Upper lobe of right lung (tissue), 1 donor: ENCODE measurements around the gene RAD18. TPM values are rescaled to one million over a fixed set of nuclear protein-coding genes. Genes with fewer than 3 reads are reported as not detected.

Experiments used
- ATAC-seq: fragments of 200-7000 bp; cut with Tn5 transposase; one replicate; pipeline ENCODE4 v1.9.1; 2020; ENCODE audit warnings: mild to moderate bottlenecking, moderate library complexity
- DNase-seq: peaks from one replicate; pipeline ENCODE4 v3.0.0-alpha.2; 2020
- H3K27ac ChIP-seq: fragments of 200-600 bp; one replicate; pipeline ENCODE4 v1.8.0; 2022
- H3K27me3 ChIP-seq: fragments of 200-600 bp; one replicate; pipeline ENCODE4 v1.8.0; 2022; ENCODE audit warnings: mild to moderate bottlenecking
- H3K36me3 ChIP-seq: fragments of 200-600 bp; one replicate; pipeline ENCODE4 v1.8.0; 2022
- H3K4me1 ChIP-seq: fragments of 200-600 bp; one replicate; pipeline ENCODE4 v1.8.0; 2022
- H3K4me3 ChIP-seq: fragments of 200-600 bp; one replicate; pipeline ENCODE4 v1.8.0; 2022; ENCODE audit warnings: mild to moderate bottlenecking
- H3K9me3 ChIP-seq: fragments of 200-600 bp; one replicate; pipeline ENCODE4 v1.8.0; 2022
- CTCF ChIP-seq: fragments of 200-600 bp; IDR thresholded peaks from one replicate; pipeline ENCODE4 v1.8.0; 2022; ENCODE audit warnings: antibody characterized with exemption
- intact Hi-C: fragments of 100-400 bp; cut with DNase I; formaldehyde crosslinking; loops from one replicate; pipeline ENCODE4 v1.11.0; 2022
- total RNA-seq: library from RNA; stranded (reverse); fragmentation: NEBNext Ultra II Directional; extraction: Animal tissue kit (Norgen Biotek cat#: 25700); gene quantifications from one replicate; pipeline ENCODE4 v1.2.1, GENCODE V29; 2021
- donor health status: DM: no; HTN: yes; CAD: no; lungs with severe emphysema.

The RAD18 gene
- total RNA-seq, 1 donor from 2014 or later = 15.0 TPM

- no peak overlapping the region for H3K4me3 ChIP-seq
- DNase-seq = no peak
- no peak overlapping the region for H3K27ac ChIP-seq
- intact Hi-C loops = loop anchor here (5.0 kb wide), 1 partner anchor 317 kb away; no protein-coding TSS in a partner anchor
- no peaks in the 10 kb centered on the region for H3K27me3 ChIP-seq
- no peak for TF ChIP-seq CTCF
- no peaks in the 10 kb centered on the region for H3K36me3 ChIP-seq
- H3K9me3 ChIP-seq = no peaks in the 10 kb centered on the region
- ATAC-seq = no peak
- H3K4me1 ChIP-seq = peaks cover 4% of the 10 kb centered on the region
These were observed 22.1 kb upstream of the RAD18 start for GRCh38 chr3:8985411-8985831.

GRCh38 chr3:8984526-8984925, 21.3 kb upstream of the RAD18 start:
- TF ChIP-seq CTCF = no peak

GRCh38 chr3:8984081-8984480, 20.8 kb upstream of the RAD18 start:
- Histone ChIP-seq H3K27me3 (no peaks in the 10 kb centered on the region), H3K27ac (no peak overlapping the region), H3K36me3 (no peaks in the 10 kb centered on the region), H3K9me3 (no peaks in the 10 kb centered on the region), H3K4me3 (no peak overlapping the region), H3K4me1 (peaks cover 4% of the 10 kb centered on the region)
- ATAC-seq (no peak), DNase-seq (no peak)
- no peak for TF ChIP-seq CTCF
- intact Hi-C loops = no loop called here

More at GRCh38 chr3:8984526-8984925, 21.3 kb upstream of the RAD18 start:
- Histone ChIP-seq H3K27ac (no peak overlapping the region), H3K4me3 (no peak overlapping the region), H3K9me3 (no peaks in the 10 kb centered on the region), H3K36me3 (no peaks in the 10 kb centered on the region), H3K27me3 (no peaks in the 10 kb centered on the region), H3K4me1 (peaks cover 4% of the 10 kb centered on the region)
- no peak for ATAC-seq
- no peak for DNase-seq
- intact Hi-C loops = no loop called here

GRCh38 chr3:8983591-8983990, 20.3 kb upstream of the RAD18 start:
- Histone ChIP-seq H3K27ac (no peak overlapping the region), H3K4me1 (peaks cover 4% of the 10 kb centered on the region), H3K27me3 (no peaks in the 10 kb centered on the region), H3K9me3 (no peaks in the 10 kb centered on the region), H3K4me3 (no peak overlapping the region), H3K36me3 (no peaks in the 10 kb centered on the region)
- ATAC-seq (no peak), DNase-seq (no peak)
- intact Hi-C loops = no loop called here
- TF ChIP-seq CTCF = no peak

- intact Hi-C loops = no loop called here
- H3K27ac ChIP-seq = no peak overlapping the region
These were observed 19.8 kb upstream of the RAD18 start for GRCh38 chr3:8983026-8983425.

More at GRCh38 chr3:8983026-8983425, 19.8 kb upstream of the RAD18 start:
- no peak overlapping the region for H3K4me3 ChIP-seq
- peaks cover 4% of the 10 kb centered on the region for H3K4me1 ChIP-seq
- DNase-seq (no peak), ATAC-seq (no peak)
- no peaks in the 10 kb centered on the region for H3K36me3 ChIP-seq
- no peaks in the 10 kb centered on the region for H3K9me3 ChIP-seq
- H3K27me3 ChIP-seq = no peaks in the 10 kb centered on the region
- TF ChIP-seq CTCF = no peak
